Smooth muscle cell (in vitro differentiated cells): Measurements from ENCODE around the gene MDFI. TPM values are rescaled to one million over a fixed set of nuclear protein-coding genes. Genes with fewer than 3 reads are reported as not detected.

Experiments
- DNase-seq: peaks from one replicate; lab custom pipeline; 2025; ENCODE audit not compliant: unreplicated experiment; lab: John Stamatoyannopoulos, UW
- H2AFZ ChIP-seq: fragments of 200-600 bp; sonication (generic); 2 replicates; pipeline ENCODE4 v1.6.0; 2016; ENCODE audit warnings: antibody characterized with exemption, low read depth, mild to moderate bottlenecking
- H3F3A ChIP-seq: fragments of 200-600 bp; sonication (generic); 2 replicates; pipeline ENCODE4 v1.6.0; 2017; ENCODE audit warnings: antibody characterized with exemption, low read depth
- H3K27ac ChIP-seq: fragments of 200-600 bp; sonication (generic); 2 replicates; pipeline ENCODE4 v1.5.1; 2016; ENCODE audit warnings: low read depth, mild to moderate bottlenecking
- H3K27me3 ChIP-seq: fragments of 200-600 bp; sonication (generic); 2 replicates; pipeline ENCODE4 v1.6.1; 2016; ENCODE audit warnings: low read depth, mild to moderate bottlenecking
- H3K36me3 ChIP-seq: fragments of 200-600 bp; sonication (generic); 2 replicates; pipeline ENCODE4 v1.5.1; 2016; ENCODE audit warnings: low read depth
- H3K4me1 ChIP-seq: fragments of 200-600 bp; sonication (generic); 2 replicates; pipeline ENCODE4 v1.5.1; 2016; ENCODE audit warnings: low read depth
- H3K4me2 ChIP-seq: fragments of 200-600 bp; sonication (generic); 2 replicates; pipeline ENCODE4 v1.6.0; 2016; ENCODE audit warnings: mild to moderate bottlenecking
- H3K4me3 ChIP-seq: fragments of 200-600 bp; sonication (generic); 2 replicates; pipeline ENCODE4 v1.5.1; 2016; ENCODE audit warnings: mild to moderate bottlenecking
- H3K79me2 ChIP-seq: fragments of 200-600 bp; sonication (generic); 2 replicates; pipeline ENCODE4 v1.6.0; 2016; ENCODE audit warnings: low read depth, mild to moderate bottlenecking
- H3K9ac ChIP-seq: fragments of 200-600 bp; sonication (generic); 2 replicates; pipeline ENCODE4 v1.6.0; 2016; ENCODE audit warnings: low read depth
- H3K9me3 ChIP-seq: fragments of 200-600 bp; sonication (generic); replicated peaks from 2 replicates; pipeline ENCODE4 v1.5.1; 2016; ENCODE audit warnings: low read depth
- H4K20me1 ChIP-seq: fragments of 200-600 bp; sonication (generic); 2 replicates; pipeline ENCODE4 v1.6.0; 2016; ENCODE audit warnings: low read depth
- CTCF ChIP-seq: fragments of 200-600 bp; sonication (generic); IDR thresholded peaks from 2 replicates; pipeline ENCODE4 v1.5.1; 2017; ENCODE audit warnings: borderline replicate concordance, mild to moderate bottlenecking, antibody characterized with exemption; ENCODE audit not compliant: insufficient read depth, poor library complexity, severe bottlenecking
- WGBS: methylation state at CpG from one replicate; pipeline ENCODE4 v1.1.7; 2016; ENCODE audit warnings: low lambda C conversion rate; 5-methylcytosine and 5-hydroxymethylcytosine counted together
- polyA plus RNA-seq: library from polyadenylated mRNA; unstranded; fragments of >200 nt; fragmentation: Nextera tagmentation; extraction: Ambion mirVana; gene quantifications from 2 replicates; pipeline ENCODE4 v1.2.1, GENCODE V29; 2016
- total RNA-seq: library from RNA; depleted of rRNA; stranded (reverse); fragments of >200 nt; gene quantifications from 2 replicates; pipeline ENCODE4 v1.2.3, GENCODE V29; 2014

Gene MDFI
- total and polyA plus RNA-seq, 2 experiments from 2014 or later: 102 to 168 TPM

GRCh38 chr6:41676431-41676830 is 38.2 kb downstream of the MDFI start:
- H3K9me3 ChIP-seq: no peaks in the 10 kb centered on the region
- no peak for DNase-seq

GRCh38 chr6:41677124-41677921 is 39.1 kb downstream of the MDFI start:
- no peaks in the 10 kb centered on the region for H3K9me3 ChIP-seq
- H3K27me3 ChIP-seq: no peaks in the 10 kb centered on the region
- peaks cover 4% of the 10 kb centered on the region for H3K4me1 ChIP-seq
- no peak for DNase-seq
- H3K9ac ChIP-seq: no peak overlapping the region
- no peak overlapping the region for H3K4me2 ChIP-seq
- no peaks in the 10 kb centered on the region for H3K36me3 ChIP-seq
- no peak overlapping the region for H3K4me3 ChIP-seq
- no peaks in the 10 kb centered on the region for H4K20me1 ChIP-seq
- WGBS: 61% methylated on average over 25 of the region's 25 CpGs
- no peak overlapping the region for H2AFZ ChIP-seq
- no peaks in the 10 kb centered on the region for H3K79me2 ChIP-seq
- no peak overlapping the region for H3K27ac ChIP-seq
- H3F3A ChIP-seq: no peaks in the 10 kb centered on the region
- TF ChIP-seq CTCF: no peak

More at GRCh38 chr6:41676431-41676830, 38.2 kb downstream of the MDFI start:
- H3K27ac ChIP-seq: no peak overlapping the region
- 91% methylated on average over 5 of the region's 5 CpGs for WGBS
- no peaks in the 10 kb centered on the region for H3K79me2 ChIP-seq
- H3F3A ChIP-seq: no peaks in the 10 kb centered on the region
- H3K9ac ChIP-seq: no peak overlapping the region
- no peaks in the 10 kb centered on the region for H4K20me1 ChIP-seq
- H3K4me1 ChIP-seq: no peaks in the 10 kb centered on the region
- no peaks in the 10 kb centered on the region for H3K36me3 ChIP-seq
- H3K27me3 ChIP-seq: no peaks in the 10 kb centered on the region
- H2AFZ ChIP-seq: no peak overlapping the region
- H3K4me3 ChIP-seq: no peak overlapping the region
- H3K4me2 ChIP-seq: no peak overlapping the region
- TF ChIP-seq CTCF: no peak

- Histone ChIP-seq H3K36me3 (no peaks in the 10 kb centered on the region), H4K20me1 (no peaks in the 10 kb centered on the region)
- 92% methylated on average over 8 of the region's 8 CpGs for WGBS
Observed at GRCh38 chr6:41678511-41679084, 40.3 kb downstream of the MDFI start.

More at GRCh38 chr6:41678511-41679084, 40.3 kb downstream of the MDFI start:
- Histone ChIP-seq H3K27ac (no peak overlapping the region), H3K79me2 (no peaks in the 10 kb centered on the region), H3K4me1 (peaks cover 8% of the 10 kb centered on the region), H3K4me3 (no peak overlapping the region), H3K9me3 (no peaks in the 10 kb centered on the region), H2AFZ (no peak overlapping the region), H3F3A (no peaks in the 10 kb centered on the region), H3K27me3 (no peaks in the 10 kb centered on the region), H3K4me2 (no peak overlapping the region), H3K9ac (no peak overlapping the region)
- no peak for DNase-seq
- no peak for TF ChIP-seq CTCF
